Stimulated activated CD4-positive, alpha-beta T cell treated with anti-CD3 and anti-CD28 coated beads, Interleukin-2, amount 100 ng/mL, for 4 hours (primary cell): Measurements from ENCODE around the gene PPP2R5B.

ENCODE experiments used
- DNase-seq: peaks from one replicate; pipeline ENCODE4 v3.0.0-alpha.2; 2020; ENCODE audit warnings: low read depth

The PPP2R5B gene

DNA sequence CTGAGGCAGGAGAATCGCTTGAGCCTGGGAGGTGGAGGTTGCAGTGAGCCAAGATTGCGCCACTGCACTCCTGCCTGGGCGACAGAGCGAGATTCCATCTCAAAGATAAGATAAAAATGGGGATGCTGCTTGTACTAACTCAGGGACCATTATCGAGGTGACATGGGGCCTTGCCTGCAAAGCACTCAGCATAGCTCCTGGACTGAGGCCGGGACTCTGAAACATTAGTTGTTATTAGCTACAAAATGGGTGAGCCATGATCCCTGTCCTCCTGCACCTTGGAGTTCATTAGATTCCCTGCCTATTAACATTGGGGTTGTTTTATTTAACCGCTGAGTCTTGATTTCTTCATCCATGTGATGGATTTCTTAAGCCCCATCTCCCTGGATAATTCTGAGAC is 5.1 kb downstream of the PPP2R5B start:
- no peak for DNase-seq

DNA sequence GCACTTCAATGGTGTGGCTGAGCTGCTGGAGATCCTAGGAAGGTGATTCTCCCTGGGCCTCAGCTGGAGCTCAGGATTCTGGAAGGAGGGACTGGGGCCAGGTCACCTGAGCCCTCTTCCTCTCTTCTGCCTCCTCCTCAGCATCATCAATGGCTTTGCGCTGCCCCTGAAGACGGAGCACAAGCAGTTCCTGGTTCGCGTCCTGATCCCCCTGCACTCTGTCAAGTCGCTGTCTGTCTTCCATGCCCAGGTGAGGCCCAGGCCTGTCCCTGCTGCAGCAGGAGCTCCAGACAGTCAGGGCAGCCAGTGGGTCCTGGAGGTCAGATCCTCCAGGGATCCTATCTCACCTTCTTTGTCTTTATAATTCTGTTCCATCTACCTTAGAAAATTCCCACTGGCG is 5.9 kb downstream of the PPP2R5B start:
- no peak for DNase-seq

DNA sequence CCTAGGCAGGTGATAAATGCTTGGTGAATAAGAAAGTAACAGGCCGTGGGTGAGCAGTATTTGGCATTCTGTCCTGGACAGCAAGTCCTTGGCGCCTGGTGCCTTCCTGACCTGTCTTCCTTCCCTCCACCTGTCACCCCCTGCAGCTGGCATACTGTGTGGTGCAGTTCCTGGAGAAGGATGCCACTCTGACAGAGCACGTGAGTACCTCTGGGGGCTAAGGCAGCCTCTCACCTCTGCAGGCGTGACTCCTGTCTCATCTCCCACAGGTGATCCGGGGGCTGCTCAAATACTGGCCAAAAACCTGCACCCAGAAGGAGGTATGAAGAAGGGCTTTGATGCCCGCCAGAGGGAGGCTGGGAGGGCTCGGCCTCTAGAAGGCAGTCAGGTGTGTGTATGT is 6.8 kb downstream of the PPP2R5B start:
- DNase-seq: no peak

DNA sequence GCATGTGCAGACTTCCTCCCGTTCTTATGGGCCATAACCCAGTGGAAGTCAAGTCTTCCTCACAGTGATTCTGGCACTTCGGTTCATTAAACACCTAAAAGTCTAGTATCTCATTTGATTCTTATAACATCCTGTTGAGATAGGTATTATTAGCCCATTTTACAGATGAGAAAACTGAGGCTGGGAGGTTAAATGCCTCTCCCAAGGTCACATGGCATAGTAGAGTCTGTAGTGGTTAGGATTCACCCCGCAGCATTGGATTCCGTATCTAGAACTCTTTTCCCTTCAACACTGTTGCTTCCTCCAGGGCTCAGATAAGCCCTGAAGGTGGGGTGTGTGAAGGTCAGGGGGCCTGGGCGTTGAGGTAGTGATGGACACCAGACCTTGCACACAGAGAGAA is 7.8 kb downstream of the PPP2R5B start:
- DNase-seq: no peak

DNA sequence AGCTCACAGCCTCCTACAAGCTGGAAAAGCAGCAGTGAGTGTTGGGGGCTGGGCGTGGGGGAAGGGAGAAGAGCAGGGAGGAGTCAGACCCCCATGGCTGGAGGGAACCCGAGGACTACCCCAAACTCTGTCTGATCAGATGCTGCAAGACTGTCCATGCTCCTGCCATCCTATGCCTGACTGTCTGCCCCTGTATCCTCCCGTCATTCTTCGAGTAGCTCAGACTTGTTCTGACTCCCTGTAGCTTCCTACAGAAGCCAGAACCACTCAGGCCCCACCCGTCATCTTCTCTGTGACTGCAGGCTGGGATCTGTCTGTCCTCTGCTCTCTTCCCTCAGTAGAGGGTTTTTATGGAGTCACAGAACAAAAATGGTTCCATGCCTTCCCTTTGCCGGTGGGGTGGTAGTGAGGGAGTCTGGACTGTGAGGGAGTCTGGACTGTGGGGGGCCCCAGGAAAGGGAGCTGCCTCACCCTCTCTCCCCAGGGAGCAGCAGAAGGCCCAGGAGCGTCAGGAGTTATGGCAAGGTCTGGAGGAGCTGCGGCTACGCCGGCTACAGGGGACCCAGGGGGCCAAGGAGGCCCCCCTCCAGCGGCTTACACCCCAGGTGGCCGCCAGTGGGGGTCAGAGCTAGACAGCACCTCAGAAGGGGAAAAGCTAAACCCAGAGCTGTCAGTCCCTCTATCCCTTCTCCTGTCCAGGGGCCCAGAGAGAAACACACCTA is 8.9 kb downstream of the PPP2R5B start:
- no peak for DNase-seq

DNA sequence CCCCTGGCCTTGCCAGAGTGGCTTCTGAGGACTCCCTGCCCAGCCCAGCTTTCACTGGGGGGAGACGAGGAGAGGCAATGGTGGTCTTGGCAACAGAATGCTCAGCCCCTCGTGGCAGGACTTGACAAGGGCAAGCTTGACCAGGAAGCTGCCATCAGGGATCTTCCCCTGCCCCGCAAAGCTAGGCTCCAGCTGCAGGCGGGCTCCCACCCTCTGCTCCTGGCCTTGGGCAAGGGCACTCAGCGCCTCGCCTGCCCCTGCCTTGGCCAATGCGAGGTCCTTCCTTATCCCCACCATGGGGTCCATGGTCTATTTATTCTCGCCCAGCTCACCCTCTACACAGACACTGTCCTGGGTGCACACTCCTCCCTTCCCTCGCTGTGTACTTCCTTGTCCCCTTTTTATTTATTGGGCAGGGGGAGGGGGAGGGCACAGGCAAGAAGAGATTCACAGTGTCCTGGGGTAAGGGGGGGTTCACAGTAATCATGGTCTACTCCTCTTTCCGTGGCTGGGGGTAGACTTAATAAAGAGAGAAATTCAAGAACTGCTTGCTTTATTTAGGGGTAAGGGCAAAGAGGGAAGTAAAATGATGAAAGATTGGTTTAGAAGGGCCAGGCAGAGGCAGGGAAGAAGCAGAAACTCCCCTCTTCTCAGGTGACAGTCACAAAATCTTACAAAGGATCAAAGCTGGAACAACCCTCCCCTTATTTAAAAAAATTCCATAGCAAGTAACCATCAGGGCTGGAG is 9.6 kb downstream of the PPP2R5B start:
- no peak for DNase-seq

DNA sequence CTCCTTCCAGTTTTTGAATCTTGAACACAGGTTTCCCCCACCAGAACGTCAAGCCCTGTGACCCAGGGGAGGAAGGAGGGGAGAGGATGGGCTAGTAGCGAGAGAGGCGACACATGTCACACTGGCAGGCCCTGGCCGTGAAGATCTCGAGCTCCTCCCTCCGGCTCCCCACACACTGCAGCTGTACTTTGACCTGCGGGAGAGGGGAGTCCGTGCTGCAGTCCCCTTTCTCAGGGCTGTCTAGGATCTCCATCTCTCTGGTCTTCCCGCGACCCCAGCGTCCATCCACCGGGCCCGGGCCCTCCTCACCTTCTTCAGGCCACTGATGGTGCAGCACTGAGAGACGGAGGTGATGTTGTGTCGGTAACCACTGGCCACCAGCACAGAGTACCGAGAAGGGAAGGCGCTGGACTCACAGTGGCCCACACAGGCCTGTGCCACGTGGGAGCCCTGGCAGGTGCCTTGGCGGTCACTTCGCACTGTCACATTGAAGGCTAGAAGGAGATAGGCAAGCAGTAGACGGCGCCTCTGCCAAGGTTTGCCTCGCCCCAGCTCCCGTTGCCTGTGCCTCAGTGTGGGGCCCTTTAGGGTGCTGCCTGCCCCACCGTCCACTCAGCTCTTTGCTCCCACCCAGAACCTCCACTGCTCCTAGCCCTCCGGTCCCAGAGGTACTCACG is 10.3 kb downstream of the PPP2R5B start:
- no peak for DNase-seq

DNA sequence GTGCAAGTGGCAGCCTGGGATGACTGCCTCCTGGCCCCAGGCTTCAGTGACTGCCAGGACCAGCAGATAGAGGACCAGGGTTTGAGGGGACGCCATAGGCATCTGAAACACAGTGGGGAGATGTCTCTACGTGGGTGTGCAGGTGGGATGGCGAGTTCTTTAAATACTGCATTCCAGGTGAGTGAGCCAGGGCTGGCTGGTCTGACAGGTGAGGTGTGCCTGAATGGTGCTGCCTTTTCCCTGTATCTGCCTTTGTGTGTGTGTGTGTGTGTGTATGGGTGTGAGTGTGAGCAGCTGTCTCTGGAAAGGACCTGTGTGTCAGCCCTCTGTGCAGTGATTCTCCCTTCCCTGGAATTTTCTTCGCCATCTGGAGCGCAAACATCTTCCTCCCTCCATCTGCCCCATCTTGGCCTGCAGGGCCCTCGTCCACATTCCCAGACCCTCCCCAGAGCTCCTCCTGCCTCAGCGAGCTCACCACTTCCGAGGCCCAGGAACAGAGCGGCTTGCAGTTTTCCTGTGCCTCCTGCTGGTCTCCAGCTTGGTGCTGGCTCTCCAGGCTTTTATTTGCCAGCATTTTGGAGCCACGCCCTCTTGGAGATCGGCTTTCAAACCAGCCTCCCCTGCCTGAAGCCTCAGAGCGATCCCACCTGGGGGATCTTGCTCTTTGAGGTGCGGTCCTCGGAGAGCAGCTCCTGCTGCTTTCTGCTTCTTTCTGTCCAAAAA is 11.0 kb downstream of the PPP2R5B start, which contains the start of gene GPHA2:
Gene GPHA2 (minus strand): TSS at position 535 of the 723 bp plus-strand sequence. CDS start 433 bp downstream, at position 102.
- no peak for DNase-seq

DNA sequence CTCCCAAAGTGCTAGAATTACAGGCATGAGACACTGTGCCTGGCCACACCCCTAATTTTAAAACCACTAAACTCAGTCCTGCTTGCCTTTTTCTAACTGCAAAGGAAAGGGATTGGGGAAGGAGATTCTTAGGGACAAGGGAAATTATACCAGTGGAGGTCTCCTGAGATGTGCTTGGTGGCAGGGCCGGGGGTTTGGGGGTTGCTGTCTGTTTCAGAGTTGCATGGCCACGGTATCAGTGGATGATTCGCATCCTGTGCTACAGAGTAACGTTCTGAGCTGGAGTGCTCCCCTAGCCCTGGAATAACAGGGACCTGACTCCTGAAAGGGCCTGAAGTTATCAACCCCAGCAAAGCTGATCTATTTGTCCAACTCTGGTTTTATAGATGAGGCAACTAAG is 12.1 kb downstream of the PPP2R5B start:
- no peak for DNase-seq

DNA sequence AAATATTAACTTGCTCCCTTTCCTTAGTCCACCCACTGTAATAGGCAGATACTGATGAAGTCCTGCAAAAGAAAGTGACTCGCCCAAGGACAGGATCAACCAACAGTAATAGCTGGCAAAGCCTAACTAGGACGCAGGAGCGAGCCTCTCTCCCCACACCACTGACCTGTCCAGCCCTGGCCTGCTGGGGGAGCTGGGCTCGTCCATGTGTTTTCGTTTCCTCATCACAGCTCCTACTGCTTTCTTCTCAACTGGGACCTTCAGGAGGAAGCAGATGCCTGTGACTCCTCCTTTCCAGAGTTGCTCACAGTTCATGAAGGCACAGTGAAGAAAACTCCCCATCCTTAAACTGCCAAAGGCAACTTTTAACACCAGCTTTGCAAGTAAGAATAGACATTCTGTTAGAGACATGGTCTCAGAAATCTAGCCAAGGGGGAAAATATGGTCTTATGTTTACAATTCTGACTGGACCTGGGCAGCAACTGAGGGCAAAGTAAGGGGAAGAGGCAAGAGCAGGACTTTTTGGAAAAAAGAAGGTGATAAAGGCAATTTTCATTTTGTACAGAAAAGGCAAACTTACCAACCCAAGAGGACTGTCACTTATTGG is 22.8 kb downstream of the PPP2R5B start:
- DNase-seq: no peak

DNA sequence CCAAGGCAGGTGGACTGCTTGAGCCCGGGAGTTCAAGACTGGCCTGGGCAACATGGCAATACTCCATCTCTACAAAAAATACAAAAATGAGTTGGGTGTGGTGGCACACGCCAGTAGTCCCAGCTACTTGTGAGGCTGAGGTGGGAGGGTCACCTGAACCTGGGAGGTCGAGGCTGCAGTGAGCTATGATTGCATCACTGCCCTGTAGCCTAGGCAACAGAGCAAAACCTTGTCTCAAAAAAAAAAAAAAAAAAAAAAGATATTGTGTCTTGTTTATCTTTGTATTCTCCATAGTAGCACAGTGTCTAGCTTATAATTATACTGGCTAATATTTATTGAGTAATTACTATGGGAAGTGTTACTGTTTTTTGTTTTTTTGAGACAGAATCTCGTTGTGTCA is 27.0 kb downstream of the PPP2R5B start:
- DNase-seq: no peak

DNA sequence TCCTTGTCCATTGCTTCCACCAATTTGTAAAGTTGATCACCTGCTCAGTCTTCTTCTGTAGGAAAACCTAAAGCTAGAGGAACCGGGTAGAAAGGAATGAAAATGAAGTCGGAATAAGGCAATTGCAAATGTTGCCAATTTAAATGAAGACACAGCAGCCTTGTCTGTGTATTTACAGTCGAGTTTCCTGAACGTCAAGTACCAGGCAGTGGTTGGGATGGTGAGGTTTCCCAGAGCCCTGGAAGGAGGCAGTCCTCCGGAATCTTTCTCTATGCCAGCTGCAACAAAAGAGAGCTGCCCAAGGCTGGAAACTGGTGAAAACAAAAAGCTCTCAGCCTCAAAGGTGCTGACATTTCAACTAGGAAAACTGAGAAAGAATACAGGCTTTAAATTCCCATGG is 29.7 kb downstream of the PPP2R5B start:
- DNase-seq: no peak

DNA sequence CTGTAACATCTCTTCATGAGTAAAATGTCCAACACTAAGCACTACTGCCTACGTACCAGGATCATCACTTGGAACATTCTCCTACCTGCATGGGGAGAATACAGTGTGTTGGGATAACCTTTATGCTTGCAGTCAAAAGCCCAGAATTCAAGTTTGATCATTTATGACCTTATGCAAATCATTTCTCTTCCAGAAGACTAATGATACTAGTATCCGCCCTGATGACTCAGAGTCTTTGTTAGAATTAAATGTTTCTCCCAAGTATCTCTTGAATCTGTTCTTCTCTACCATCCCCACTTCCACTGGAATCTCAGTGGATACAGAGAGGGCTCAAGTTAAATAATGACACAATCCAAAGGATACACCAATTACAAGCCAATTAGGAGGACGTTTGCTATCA is 35.0 kb downstream of the PPP2R5B start:
- DNase-seq: no peak

DNA sequence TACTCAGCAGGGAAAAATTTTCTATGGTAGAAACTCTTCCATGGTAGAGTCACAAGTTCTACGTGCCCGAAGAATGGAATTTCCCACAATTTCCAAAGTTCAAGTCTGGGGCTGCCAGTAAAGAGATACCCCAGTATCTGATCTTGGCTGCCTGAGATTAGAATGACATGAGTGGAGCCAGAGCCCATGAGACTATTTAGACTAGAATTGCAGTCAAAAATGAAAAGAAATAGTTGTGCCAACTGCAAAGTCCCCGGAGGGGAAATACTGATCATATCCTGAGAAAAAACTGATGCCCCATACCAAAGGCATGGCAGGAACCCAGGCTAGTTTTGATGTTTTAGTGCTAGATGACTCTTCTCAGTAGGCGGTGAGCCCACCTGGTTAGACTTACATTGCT is 36.2 kb downstream of the PPP2R5B start:
- DNase-seq: no peak

DNA sequence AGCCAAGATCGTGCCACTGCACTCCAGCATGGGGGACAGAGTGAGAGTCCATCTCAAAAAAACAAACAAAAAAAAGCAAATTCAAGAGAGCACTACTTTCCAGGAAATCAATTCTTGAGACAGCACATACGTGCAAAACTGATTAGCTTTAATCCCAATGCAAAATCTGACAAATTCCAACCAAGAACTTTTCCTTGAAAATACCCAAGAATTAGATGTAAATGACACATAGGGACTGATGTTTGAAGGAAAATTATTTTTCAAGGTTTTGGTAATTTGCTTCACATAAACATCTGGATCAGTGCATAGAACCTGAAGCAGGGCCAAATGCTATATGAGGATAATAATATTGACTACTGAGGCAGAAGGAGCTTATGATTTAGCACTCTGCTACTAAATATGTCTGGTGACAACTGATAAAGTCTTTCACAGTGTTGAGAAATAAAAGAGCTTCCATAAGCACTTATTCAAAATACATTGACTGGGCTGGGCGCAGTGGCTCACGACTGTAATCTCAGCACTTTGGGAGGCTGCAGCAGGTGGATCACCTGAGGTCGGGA is 38.7 kb downstream of the PPP2R5B start:
- no peak for DNase-seq

DNA sequence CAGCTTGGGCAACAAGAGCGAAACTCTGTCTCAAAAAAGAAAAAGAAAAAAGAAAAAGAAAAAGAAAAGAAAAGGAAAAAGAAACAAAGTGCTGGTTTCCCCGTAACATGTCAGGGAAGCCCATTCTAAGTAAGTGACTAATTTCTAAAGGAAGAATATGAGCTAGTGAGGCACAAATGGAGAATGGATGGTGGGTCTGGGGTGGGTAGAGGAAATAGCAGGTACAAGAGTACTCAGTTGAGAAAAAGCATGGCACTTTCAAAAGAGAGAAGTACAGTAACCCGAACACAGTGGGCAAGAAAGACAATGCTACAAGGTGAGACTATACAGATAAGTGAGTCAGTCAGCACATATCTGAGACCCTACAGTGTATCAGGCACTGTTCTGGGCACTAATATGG is 42.9 kb downstream of the PPP2R5B start:
- no peak for DNase-seq

DNA sequence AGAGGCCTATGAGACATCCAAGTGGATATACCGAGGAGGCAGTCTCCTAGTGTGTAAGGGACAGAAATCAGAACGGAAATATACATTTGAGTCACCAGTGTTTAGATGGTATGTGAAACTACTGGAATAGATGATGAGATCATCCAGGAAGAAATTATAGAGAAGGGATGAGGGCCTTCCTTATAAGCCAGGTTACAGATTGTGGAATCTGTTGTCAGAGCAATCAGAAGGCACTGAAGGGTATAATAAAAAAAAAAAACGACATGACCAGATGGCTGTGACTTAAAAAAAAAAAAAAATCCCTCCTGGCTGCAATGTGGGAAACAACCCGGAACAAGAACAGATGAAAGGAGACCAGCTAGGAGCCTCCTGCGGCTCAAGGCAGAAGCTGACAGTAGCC is 44.7 kb downstream of the PPP2R5B start:
- DNase-seq: no peak

DNA sequence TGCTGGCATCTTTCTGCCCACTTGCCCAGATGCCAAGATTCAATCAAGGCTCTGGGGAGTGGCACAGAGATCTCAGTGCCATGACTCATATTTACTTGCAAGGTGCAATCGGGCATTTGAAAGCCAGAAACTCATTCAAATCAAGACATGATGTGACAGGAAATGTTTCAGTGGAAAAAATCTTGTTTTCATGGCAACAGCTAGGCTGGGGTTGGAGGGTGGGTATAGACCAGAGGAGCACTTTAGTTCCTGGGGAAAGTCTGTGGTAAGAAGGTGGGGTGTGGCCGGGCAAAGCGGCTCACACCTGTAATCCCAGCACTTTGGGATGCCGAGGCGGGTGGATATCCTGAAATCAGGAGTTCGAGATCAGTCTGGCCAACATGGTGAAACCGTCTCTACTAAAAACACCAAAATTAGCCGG is 46.3 kb downstream of the PPP2R5B start:
- DNase-seq: peak; percentile 16

DNA sequence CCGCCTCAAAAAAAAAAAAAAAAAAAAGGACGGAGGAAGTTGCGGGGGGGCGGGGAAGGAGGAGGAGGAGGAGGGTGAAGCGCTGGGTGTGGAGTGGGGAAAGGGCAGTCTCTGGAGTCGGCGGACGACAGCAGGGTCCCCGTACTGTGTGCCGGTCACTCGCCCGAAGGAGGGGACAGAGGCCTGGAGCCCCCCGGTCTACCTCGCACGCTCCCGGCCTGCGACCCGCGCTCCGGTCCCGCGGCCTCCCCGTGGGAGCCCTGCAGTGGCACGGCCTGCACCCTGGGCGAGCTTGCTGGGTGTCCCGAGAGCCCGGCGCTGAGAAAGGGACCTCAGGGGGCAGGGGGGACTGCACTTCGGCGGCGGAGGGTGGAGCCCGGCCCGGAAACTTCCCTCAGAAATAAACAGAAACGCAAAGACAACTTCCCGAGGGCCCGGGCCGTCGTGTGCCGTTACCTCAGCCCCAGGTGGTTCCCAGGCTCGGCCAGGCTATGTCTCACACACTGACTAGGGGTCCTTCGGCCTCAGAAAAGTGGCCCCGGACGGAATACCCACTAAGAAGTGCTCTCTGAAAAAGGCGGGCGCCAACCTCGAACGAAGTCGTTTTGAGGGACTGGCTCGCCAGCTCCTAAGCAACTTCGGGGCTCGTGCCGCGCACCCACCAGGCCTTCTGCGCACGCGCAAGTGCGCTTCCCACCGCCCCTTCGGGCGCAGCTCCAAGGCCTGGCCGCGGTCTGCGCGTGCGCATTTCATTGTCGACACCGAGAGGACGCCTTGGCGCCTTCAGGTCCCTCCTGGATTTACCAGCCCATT is 47.1 kb downstream of the PPP2R5B start, which contains the start of gene MAJIN:
Gene MAJIN (minus strand): TSS at position 688 of the 813 bp plus-strand sequence. CDS start 12,703 bp downstream, outside the sequence.
- DNase-seq: peak; percentile 91

DNA sequence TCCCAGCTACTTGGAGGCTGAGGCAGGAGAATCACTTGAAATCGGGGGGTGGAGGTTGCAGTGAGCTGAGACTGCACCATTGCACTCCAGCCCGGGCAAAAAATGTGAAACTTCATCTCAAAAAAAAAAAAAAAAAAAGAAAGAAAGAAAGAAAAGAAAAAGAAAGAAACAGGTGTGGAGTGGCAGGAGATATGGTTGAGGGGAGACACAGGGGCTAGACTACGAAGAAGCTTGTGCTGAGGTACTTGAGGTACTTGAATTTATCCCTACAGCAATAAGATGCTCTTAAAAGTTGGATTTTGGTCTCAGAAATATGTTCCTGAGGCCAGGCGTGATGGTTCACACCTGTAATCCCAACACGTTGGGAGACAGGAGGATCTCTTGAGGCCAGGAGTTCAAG is 49.6 kb downstream of the PPP2R5B start:
- no peak for DNase-seq

DNA sequence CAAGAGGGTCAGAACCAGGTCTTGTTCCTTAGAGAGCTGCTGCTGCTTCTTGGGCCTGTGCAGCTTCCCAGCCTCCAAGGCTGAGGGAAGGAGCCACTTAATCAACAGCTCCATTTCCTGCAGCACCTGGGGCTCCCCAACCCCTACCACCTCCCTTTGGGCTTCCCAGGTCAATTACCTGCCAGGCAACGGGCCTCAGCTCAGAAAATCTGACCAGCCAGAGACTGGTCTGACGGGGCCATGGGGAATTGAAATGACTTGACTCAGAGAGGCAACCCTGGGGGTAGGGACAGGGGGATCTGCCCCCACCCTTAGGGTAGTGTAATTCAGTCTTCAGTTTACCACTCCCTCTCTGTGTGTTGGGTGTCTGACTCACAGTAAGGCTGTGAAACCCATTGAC is 52.2 kb downstream of the PPP2R5B start:
- no peak for DNase-seq
